NCI-H2029 (cell line): Measurements from ENCODE around the gene RAMP1.

Experiments used
- DNase-seq: peaks from one replicate; lab custom pipeline; 2025; lab: John Stamatoyannopoulos, UW

The RAMP1 gene

GRCh38 chr2:237876951-237877491 is 17.6 kb downstream of the RAMP1 start:
- no peak for DNase-seq

- no peak for DNase-seq
Measured at GRCh38 chr2:237877576-237878307, 18.3 kb downstream of the RAMP1 start.

DNA sequence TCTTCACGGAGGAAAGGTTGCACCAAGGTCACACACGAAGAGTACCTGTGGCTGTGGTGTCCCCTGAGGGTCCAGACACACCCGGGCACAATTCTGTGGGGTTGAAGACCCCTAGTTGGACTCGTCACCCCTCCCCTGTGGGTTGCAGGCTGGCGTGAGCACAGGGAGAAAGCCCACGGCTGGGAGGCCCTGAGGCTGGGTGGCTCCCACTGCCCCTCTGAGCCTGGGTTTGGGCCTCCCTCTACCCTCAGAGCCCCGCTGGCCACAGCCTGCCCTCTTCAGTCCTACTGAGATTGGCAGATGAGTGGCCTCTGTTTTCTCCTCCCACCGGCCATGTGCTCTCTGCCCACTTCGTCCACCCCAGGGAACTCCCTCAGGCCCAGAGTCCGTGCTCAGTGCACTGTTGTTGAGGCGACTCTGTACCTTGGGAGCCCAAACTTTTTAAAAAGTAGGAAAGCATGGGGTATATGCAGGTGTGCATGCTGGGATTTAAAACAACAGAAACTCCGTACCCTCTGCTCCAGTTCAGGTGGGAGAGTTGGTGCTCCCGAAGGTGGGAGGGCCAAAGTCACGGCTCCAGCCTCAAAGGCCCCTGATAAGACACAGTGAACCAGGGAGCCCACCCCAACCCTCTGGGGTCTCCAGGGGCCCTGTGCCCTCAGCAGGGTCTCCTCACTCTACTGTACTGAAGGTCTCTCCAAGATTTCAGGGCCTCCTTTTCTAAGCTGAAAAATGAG is 19.1 kb downstream of the RAMP1 start:
- no peak for DNase-seq

GRCh38 chr2:237879058-237879430 is 19.6 kb downstream of the RAMP1 start:
- DNase-seq: no peak

DNA sequence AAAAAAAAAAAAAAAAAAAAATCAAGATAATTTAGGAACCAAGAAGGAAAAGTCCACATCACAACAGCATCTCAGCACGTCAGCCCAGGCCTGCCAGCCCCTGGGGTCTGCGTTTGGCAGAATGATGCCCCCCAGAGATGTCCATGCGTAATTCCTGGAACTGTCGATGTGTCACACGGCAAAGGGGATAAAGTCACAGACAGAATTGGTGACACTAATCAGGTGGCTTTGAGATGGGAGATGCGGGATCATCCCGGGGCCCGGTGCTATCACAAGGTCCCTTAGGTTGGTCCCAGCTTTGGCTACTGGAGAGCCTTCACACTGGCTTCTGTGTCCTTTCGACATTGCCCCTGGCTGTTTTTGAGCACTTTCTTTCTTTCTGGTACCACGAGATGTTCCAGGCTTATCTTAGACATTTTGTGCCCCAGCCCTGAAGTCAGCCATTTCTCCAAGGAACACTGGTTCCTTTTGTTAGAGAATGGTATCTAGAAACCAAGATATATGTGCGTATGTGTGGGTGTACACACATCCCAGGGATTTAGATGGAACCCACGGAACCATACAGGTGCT is 20.7 kb downstream of the RAMP1 start:
- DNase-seq: no peak

- no peak for DNase-seq
Measured at GRCh38 chr2:237882510-237883481, 23.4 kb downstream of the RAMP1 start.

- no peak for DNase-seq
Measured at GRCh38 chr2:237883951-237884446, 24.6 kb downstream of the RAMP1 start.

GRCh38 chr2:237884681-237885080 is 25.3 kb downstream of the RAMP1 start:
- DNase-seq: no peak

DNA sequence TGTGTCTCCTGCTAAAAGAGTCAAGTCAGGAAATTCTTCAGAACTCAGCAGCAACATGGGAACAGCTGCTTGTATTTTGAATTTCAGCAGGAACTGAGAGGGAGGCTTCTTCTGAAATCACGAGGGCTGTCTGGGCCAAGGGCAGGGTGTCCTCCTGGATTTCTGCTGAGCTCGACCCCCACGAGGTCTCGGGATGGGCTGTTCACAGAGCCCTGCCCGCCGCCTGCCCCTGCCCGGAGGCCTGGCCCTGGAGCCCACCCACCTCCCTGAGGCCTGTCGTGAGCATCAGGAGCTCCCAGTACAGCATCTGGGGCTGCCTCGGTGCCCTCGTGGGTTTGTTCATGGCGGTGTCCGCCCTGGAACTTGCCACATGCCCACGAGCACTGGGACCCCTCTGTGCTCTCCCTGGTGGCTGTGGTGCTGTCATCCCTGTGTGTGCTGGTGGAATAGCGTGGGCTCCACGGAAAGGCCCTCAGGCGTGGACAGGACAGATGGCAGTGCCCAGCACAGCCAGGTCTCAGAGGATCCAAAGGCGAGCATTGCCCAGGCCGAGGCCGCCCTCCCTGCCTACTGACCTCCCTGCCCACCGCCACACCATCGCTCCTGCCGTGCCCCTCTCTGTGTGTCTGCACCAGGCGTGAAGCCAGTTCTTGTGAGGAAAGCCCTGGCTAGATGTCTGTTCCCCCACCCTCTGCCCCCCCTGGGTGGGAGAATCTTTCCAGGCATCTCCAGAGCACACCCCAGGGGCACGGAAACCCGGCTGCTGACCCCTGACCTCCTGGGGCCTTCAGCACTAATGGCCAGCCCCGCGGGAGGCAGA is 25.9 kb downstream of the RAMP1 start:
- no peak for DNase-seq

- DNase-seq: no peak
Measured at GRCh38 chr2:237885931-237886684, 26.7 kb downstream of the RAMP1 start.

GRCh38 chr2:237886685-237887481 is 27.5 kb downstream of the RAMP1 start:
- DNase-seq: no peak

GRCh38 chr2:237888389-237888788 is 29.0 kb downstream of the RAMP1 start:
- no peak for DNase-seq

DNA sequence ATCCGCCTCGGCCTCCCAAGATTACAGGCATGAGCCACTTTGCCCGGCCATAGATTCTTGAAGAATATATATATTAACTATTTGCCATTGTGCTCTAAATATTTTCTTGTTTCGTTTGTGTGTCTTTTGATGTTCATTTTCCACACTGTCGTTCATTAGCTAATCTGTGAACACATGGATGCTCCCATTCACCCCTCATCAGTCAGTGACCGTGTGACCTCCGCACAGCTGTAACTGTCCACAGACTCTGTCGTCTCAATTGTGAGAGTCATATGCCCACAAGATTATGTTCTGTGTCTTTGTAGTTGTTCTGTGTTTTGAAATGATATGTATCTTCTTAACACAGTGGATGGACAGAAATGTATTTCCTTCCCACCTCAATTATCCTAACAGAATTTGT is 29.6 kb downstream of the RAMP1 start:
- DNase-seq: no peak

DNA sequence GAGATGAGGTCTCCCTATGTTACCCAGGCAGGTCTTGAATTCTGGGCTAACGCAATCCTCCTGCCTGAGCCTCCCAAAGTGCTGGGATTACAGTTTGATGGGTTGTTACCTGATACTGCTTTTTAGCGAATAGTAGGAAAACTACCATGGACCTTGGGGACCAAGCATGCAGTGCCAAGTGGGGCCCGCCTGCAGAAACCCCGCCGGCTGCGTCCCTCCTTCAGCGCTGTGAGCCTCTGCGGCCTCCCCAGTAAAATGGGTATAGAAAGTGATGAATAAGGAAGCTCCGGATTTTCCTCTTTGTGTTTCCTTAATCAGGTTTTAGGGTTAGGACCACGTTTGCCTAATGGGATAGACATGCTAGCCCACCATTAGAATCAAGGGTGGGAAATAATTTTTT is 30.4 kb downstream of the RAMP1 start:
- DNase-seq: no peak

GRCh38 chr2:237892478-237892877 is 33.1 kb downstream of the RAMP1 start:
- no peak for DNase-seq

DNA sequence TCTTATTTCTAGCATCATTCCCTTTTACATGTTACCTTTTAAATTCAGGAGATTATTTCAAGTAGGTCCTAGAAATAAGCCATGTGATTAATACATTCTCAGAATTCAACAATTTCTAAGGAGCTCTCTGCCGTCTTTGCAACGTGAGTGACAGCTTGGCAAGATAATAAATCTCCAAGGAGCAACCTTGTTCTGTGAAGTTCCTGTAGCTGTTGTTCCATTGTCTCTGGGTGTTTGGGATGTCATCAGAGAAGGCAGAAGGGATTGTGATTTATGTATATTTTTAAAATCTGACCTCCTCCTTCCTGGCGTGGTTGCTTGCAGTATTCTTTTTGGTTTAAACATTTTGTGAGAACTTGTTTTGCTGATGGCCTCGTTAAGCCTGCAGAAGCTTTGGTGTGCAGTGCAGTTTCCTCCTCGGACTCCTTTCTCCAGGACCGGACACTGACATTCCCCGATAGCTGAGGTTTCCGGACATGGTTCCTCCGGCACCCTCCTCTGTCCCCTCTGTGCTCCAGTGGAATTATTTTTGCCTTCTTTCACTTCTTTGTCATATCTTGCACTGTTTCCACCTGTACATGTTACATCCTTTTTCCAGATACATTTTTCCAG is 33.7 kb downstream of the RAMP1 start:
- DNase-seq: no peak

- DNase-seq: no peak
Measured at GRCh38 chr2:237894396-237894979, 35.1 kb downstream of the RAMP1 start.

- no peak for DNase-seq
Measured at GRCh38 chr2:237894986-237895543, 35.6 kb downstream of the RAMP1 start.
